Epithelial cell of esophagus (primary cell): ENCODE results near the gene PARP9.
"Not testable (repeated sequence)": the region's sequence is repeated elsewhere in the genome, so short reads cannot be mapped to it uniquely, and the experiment has no call there.

Experiments used
- DNase-seq: peaks from one replicate; pipeline ENCODE4 v3.0.0; 2010; ENCODE audit warnings: low read depth
- H3K4me3 ChIP-seq: 2 replicates; pipeline ENCODE4 v1.5.1; 2011; ENCODE audit warnings: mild to moderate bottlenecking, low read length, control low read depth
- CTCF ChIP-seq: IDR thresholded peaks from 2 replicates; pipeline ENCODE4 v1.5.1; 2011; ENCODE audit warnings: low read depth, mild to moderate bottlenecking, low read length, control low read depth, inconsistent platforms; ENCODE audit not compliant: insufficient read depth; ENCODE audit errors: missing control alignments

PARP9 gene

GRCh38 chr3:122577409-122578031 is 13.4 kb upstream of the PARP9 start, which contains the start of gene PARP15:
PARP15 (plus strand) TSS chr3:122577650; CDS start chr3:122577668, 18 bp downstream.
- no peak for DNase-seq
- H3K4me3 ChIP-seq = peak within 1 kb of the TSS; percentile 31

GRCh38 chr3:122576174-122576940 is 12.3 kb upstream of the PARP9 start:
- no peak overlapping the region for H3K4me3 ChIP-seq
- no peak for TF ChIP-seq CTCF
- no peak for DNase-seq

More at GRCh38 chr3:122577409-122578031, 13.4 kb upstream of the PARP9 start, which contains the start of gene PARP15:
- no peak for TF ChIP-seq CTCF

- peak; percentile 75 for DNase-seq
- H3K4me3 ChIP-seq = no peak overlapping the region
- no peak for TF ChIP-seq CTCF
These were observed 8.9 kb upstream of the PARP9 start for GRCh38 chr3:122572940-122573412.

GRCh38 chr3:122568755-122569154 is 4.7 kb upstream of the PARP9 start:
- DNase-seq = no peak
- no peak for TF ChIP-seq CTCF
- no peak overlapping the region for H3K4me3 ChIP-seq

DNA sequence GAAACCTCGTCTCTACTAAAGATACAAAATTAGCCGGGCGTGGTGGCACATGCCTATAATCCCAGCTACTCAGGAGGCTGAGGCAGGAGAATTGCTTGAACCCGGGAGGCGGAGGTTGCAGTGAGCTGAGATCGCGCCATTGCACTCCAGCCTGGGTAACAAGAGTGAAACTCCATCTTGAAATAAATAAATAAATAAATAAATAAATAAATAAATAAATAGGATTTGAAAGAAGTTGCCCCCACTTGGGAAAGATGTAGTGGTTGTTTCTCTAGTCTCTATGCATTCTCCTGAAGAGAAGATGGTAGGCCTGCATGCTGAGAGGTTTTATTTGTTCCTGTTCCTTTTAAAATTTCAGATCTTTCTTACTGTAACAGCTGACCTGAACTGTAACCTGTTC is 4.0 kb upstream of the PARP9 start:
- not testable (repeated sequence) for H3K4me3 ChIP-seq, DNase-seq

DNA sequence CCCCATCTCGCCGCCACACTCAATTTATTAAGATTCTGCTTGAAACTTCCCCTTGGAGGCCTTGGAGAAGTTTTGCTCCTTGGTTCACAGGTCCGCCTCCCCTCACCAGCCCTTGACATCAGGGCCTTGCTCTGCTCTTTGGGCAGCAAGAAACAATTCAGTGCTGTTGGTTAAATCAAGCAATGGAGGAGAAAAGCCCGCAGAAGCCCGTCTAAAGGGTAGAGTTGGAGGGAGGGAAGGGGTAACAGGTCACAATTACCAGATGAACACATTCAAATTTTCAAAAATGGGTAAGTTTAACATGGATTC is 429 bp downstream of the PARP9 start:
- no peak for DNase-seq
- H3K4me3 ChIP-seq = peak overlapping the region; percentile 67
- no peak for TF ChIP-seq CTCF

GRCh38 chr3:122562923-122563716 is 980 bp downstream of the PARP9 start:
- no peak overlapping the region for H3K4me3 ChIP-seq
- no peak for DNase-seq
- no peak for TF ChIP-seq CTCF
